GM18507 (cell line): ENCODE measurements around the gene SMIM12.

Source experiments
- DNase-seq: peaks from one replicate; pipeline ENCODE4 v3.0.0; 2011; ENCODE audit warnings: low read depth; ENCODE audit not compliant: insufficient read length; ENCODE audit errors: extremely low spot score
- FAIRE-seq: peaks from 2 replicates; lab custom pipeline; 2011; peaks lifted over from hg19 to GRCh38; lab: Jason Lieb, UNC

Gene SMIM12, protein sequence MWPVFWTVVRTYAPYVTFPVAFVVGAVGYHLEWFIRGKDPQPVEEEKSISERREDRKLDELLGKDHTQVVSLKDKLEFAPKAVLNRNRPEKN

GRCh38 chr1:34859446-34860200, at the start of gene SMIM12:
Gene SMIM12 (minus strand): TSS chr1:34859749. CDS start chr1:34855977, 3,772 bp downstream.
- peak; percentile 96 for DNase-seq
- FAIRE-seq = peak; percentile 98

DNA sequence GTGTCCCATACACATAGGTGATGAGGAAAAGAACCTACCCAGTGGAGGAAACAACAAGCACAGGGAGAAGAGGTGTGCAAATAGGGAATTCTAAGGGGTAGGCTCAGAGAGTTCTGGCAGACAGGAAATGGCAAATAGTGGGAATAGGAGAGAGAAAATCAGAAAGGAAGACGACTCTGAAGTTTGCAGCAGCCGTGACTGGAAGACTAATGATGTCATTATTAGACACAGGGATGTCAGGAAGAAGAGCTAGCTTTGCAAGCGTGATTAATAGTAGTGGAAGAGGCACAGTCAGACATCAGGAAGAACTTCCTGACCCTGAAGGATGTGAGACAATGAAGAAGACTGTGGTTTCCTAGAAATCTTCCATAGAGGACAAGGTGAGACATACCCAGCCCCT, 48.8 kb upstream of the SMIM12 start:
- no peak for FAIRE-seq
- no peak for DNase-seq

DNA sequence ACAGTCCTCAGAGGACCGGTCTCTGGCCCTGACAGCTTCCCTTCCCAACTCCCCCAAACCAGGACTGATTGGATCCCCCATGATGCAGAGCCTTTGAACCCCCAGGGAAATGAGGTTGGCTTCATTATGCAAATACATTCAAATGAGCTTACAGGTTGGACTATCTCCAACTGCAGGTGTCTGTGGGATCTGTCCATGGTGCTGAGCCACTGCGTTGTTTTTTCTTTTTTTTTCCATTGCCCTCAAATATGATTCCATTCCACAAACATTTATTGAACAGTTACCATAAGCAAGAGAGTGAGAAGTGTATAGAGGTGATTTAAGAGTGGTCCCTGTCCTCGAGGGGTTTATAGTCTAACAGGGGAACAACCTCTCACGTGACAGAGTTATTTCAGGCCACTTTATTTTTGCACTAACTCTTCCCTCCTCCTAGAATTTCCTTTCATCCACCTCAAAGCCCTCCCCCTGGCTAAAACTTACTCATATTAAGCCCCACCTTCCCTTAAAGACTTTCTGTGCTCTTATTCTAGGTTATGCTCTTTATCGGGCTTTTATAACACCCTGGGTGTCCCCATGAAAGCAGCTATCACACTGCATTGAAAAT, 48.0 kb upstream of the SMIM12 start:
- DNase-seq (no peak), FAIRE-seq (no peak)

- FAIRE-seq (no peak), DNase-seq (no peak)
These were observed 47.2 kb upstream of the SMIM12 start for GRCh38 chr1:34906756-34907155.

- no peak for DNase-seq
- FAIRE-seq = no peak
These were observed 46.7 kb upstream of the SMIM12 start for GRCh38 chr1:34906222-34906621.

DNA sequence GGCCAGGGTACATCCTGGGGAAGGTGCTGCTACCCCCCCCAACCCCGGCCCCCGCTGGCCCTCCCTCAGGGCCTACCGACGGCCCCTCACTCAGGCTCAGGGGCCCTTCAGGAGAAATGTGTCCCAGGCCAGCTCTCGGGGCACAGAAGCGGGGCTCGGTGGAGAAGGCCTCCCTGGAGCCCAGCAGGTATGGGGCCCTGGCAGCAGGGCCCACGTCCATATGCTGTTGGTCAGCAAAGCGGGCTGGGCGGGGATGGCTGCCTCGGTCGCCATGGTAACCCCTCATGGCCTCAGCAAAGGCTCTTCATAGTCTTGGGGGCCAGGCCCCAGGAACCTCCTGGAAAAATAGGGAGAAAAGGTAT, 45.5 kb upstream of the SMIM12 start:
- DNase-seq (no peak), FAIRE-seq (no peak)

DNA sequence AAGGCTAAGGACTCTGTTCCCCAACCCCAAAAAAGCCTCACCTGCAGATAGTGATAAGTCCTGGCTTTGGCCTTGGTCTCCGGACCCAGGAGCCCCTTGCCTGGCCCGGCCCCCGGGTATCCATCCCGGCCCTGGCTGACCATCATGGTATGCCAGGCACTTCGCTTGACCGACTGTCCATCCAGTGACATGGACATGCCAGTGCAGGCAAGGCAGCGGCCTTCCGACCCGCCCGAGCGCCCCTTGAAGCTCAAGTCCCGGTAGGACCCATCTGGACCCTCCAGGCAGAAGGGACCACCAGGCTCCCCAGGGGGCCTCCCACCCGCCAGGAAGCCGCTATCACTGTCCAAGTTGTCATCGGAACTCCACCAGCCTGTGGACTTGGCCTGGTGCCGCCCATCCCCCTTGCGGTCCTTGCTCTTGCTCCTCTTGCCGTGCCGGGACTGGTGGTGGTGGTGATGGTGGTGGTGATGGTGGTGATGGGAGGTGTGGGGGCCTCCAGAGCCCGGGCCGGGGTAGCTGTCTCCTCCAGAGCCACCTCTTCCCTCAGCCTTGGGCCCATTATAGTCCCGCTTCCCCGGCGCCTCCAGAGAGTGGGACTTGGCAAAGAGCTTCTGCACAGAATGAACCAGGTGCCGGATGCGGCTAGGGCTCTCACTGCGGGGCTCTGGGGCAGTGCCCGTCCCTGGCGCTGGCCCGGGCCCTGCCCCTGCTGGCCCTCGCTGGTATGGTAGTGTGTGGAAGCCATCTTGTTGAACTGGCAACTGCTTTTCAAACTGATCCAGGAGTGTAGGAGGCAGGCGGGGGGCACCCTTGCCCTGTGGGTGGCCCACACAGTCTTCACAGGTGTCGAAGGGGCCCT, 44.9 kb upstream of the SMIM12 start:
- FAIRE-seq (no peak), DNase-seq (no peak)

DNA sequence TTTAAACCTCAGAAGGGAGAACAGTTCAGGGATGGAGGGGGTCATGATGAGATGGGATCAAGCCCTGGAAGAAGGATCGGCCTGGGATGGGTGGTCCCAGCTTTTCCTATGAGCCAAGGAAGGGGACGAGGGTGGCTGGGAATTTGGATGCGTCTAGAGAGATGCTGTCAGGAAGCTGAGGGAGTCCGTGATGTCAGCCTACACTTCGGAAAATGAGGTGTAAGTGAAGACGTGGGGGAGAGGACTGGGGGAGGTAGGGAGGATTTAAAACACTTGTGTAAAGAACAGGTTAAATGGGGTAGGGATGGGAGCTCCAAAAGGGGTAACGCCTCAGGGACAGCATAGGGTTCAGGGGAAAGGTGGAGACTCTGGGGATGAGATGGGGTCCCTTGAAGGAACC, 42.4 kb upstream of the SMIM12 start:
- DNase-seq (no peak), FAIRE-seq (no peak)

GRCh38 chr1:34900775-34901502, 41.4 kb upstream of the SMIM12 start:
- DNase-seq (no peak), FAIRE-seq (no peak)

- FAIRE-seq (no peak), DNase-seq (no peak)
These were observed 40.4 kb upstream of the SMIM12 start for GRCh38 chr1:34899906-34900305.

DNA sequence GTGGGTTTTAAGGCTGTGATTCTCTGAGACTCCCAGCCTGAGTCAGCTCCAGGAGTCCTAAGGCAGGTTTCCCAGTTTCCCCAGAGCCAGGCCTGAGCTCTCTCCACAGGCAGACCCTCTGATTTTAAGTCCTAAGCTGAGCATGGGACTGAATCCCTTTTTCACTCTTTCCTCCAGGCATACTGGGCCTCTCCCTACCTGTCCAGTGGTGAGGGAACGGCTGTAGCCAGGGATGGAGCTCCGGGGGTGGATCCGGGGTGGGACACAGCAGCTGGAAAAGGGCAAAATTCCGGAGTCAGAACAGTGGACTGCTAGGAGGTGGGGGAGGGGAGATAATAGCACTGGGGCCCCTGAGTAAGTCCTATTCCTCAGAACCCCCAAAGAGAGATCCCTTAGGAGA, 39.9 kb upstream of the SMIM12 start:
- no peak for FAIRE-seq
- DNase-seq = no peak

- DNase-seq (no peak), FAIRE-seq (no peak)
These were observed 38.8 kb upstream of the SMIM12 start for GRCh38 chr1:34898330-34898761.

- FAIRE-seq (no peak), DNase-seq (no peak)
These were observed 37.1 kb upstream of the SMIM12 start for GRCh38 chr1:34896612-34897011.

DNA sequence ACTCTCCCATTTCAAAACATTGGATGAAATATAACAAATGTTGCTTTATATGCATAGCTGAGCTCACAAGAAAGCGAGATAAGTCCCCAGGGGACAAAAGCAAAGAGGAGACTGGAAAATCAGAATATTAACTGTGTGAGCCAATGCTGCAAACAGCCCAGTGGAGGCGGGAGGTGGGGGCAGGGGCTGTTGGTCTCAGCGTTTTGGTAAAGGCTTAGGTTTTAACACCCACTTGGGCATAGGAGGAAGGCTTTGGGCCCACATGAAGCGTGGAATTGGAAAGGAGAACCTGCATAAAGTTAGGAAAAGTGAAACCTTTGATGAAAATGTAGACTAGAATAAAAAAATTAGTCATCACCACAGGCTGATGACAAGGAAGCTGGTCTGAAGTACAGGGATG, 30.2 kb upstream of the SMIM12 start:
- no peak for FAIRE-seq

DNA sequence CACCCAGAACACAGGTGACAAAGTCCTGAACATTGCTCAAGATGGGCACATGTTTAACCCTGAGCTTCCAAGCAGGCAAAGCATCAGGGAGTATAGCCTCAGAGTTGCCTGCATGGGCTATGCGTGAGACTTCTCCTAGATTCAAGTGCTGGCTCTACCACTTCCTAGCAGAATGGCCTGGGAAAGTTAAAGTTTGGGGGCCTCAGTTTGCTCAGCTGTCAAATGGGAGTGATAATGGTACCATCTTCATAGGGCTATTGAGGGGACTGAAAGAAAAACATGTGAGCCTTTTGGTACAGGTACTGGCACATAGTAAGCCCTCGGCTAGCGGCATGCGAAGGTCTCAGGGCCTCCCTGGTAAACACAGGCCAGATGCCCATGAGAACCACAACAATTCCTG, 28.0 kb upstream of the SMIM12 start:
- DNase-seq = no peak
- no peak for FAIRE-seq

More for the DNA sequence above, 30.2 kb upstream of the SMIM12 start:
- no peak for DNase-seq

DNA sequence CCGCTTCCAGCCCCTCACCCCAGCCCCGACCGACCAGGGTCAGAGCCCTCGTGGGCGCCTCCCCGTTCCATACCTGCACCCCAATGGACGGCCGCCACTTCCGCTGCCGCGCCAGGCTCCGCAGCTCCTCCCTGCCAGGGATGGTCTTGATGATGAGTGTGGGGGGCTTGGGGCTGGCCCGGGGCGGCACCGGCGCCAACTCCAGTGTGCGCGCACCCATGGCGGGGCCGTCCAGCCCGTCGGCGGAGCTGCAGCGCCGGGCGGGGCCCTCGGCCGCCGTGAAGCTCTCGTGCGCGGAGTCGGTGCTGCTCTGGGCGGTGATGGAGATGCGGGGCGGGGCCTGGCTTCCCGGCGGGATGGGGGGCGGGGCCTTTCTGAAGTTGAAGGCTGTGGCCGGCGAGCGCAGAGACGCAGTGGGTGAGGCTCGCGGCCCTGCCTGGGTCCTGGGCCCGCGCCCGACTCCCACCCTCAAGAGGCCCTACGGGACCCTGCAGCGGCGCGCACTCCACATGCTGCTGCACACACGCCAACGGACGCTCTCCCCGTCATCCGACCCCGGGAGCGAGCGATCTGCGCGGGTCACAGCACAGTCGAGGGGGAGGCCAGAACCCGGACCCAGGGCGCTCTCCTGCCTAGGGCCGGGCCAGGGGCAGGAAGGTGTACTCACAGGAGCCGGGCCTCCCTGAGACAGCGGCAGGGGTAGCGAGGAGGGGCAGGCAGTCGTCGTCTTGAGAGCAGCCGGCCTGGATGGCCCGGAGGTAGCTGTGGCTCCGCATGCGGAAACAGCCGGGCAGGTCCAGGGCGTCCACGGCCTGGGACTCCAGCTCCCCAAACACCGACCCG, 26.1 kb upstream of the SMIM12 start:
- FAIRE-seq = no peak
- no peak for DNase-seq

GRCh38 chr1:34884961-34885360, 25.4 kb upstream of the SMIM12 start:
- DNase-seq (no peak), FAIRE-seq (no peak)

- no peak for FAIRE-seq
These were observed 25.0 kb upstream of the SMIM12 start for GRCh38 chr1:34884536-34884935.

DNA sequence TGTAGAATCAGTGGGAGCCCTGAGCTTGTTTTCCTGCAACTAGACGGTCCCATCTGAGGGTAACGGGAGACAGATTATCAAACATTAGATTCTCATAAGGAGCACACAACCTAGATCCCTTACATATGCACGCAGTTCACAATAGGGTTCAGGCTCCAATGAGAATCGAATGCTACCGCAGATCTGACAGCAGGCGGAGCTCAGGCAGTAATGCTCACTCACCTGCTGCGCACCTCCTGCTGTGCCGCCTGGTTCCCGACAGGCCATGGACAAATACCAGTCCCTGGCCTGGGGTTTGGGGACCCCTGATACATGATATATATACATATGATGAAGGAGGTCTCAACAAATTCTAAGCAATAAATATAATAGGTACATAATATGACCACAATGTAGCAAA, 19.7 kb upstream of the SMIM12 start:
- DNase-seq (no peak), FAIRE-seq (no peak)

More at GRCh38 chr1:34884536-34884935, 25.0 kb upstream of the SMIM12 start:
- DNase-seq = no peak
